AG09319 (cell line): ENCODE data around the gene POLH.
"Not testable (repeated sequence)": the region's sequence is repeated elsewhere in the genome, so short reads cannot be mapped to it uniquely, and the experiment has no call there.

Experiments
- DNase-seq: peaks from one replicate; pipeline ENCODE4 v3.0.0-alpha.2; 2010; ENCODE audit warnings: low read depth; ENCODE audit errors: extremely low read depth
- TF ChIP-seq, protein P1 (sequence below): IDR thresholded peaks from 2 replicates; pipeline ENCODE4 v1.5.1; 2011; ENCODE audit warnings: low read depth, mild to moderate bottlenecking, inconsistent platforms, low read length, moderate library complexity

The POLH gene

GRCh38 chr6:43628393-43629103 is 52.6 kb downstream of the POLH start:
- TF ChIP-seq, protein P1, sequence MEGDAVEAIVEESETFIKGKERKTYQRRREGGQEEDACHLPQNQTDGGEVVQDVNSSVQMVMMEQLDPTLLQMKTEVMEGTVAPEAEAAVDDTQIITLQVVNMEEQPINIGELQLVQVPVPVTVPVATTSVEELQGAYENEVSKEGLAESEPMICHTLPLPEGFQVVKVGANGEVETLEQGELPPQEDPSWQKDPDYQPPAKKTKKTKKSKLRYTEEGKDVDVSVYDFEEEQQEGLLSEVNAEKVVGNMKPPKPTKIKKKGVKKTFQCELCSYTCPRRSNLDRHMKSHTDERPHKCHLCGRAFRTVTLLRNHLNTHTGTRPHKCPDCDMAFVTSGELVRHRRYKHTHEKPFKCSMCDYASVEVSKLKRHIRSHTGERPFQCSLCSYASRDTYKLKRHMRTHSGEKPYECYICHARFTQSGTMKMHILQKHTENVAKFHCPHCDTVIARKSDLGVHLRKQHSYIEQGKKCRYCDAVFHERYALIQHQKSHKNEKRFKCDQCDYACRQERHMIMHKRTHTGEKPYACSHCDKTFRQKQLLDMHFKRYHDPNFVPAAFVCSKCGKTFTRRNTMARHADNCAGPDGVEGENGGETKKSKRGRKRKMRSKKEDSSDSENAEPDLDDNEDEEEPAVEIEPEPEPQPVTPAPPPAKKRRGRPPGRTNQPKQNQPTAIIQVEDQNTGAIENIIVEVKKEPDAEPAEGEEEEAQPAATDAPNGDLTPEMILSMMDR, result no peak
- DNase-seq, result no peak

DNA sequence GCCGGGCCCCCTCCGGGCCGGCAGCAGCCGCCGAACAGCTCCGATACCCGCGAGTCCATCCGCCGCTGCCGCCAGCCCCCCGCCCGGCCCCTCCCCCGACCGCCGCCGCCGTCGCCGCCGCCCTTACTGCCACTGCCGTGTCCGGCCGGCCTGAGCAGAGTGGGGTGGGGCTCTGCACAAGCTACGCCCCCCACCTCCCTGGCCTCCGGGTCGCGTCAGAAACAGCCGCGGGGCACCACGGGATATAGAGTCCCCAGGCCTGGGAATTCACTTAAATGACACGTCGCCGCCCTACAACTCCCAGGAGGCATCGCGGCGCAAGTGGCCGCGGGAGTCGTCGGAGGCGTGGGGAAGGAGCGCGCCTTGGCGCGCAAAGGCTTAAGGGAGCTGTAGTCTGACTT is 53.1 kb downstream of the POLH start, which contains the start of gene GTPBP2:
Gene GTPBP2, minus strand, starts transcription at position 161 of the 401 bp plus-strand sequence. Its CDS starts 102 bp downstream, at position 59.
- TF ChIP-seq, protein P1, result no peak
- peak; percentile 99 for DNase-seq

- peak; percentile 95 for DNase-seq
- TF ChIP-seq, protein P1, result no peak
Observed at GRCh38 chr6:43629505-43630300, 53.7 kb downstream of the POLH start.

GRCh38 chr6:43630980-43631619 is 55.1 kb downstream of the POLH start:
- no peak for DNase-seq
- TF ChIP-seq, protein P1, result no peak

DNA sequence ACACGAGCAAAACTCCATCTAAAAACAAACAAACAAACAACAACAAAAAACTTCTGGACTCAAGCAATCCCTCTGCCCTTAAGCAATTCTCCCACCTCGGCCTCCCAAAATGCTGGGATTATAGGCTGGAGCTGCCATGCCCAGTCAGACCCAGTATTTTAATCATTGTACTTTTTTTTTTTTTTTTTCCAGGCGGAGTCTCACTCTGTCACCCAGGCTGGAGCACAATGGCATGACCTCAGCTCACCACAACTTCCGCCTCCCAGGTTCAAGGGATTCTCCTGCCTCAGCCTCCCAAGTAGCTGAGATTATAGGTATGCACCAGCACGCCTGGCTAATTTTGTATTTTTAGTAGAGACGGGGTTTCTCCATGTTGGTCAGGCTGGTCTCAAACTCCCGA is 57.0 kb downstream of the POLH start:
- DNase-seq, result not testable (repeated sequence)

GRCh38 chr6:43634702-43635303 is 58.8 kb downstream of the POLH start:
- TF ChIP-seq, protein P1, result no peak
- no peak for DNase-seq

GRCh38 chr6:43635387-43636307 is 59.7 kb downstream of the POLH start, which contains the start of gene MAD2L1BP:
TSS of gene MAD2L1BP (plus strand) at chr6:43635840. CDS start at chr6:43635876, 36 bp downstream.
- DNase-seq, result no peak
- TF ChIP-seq, protein P1, result no peak
